Upper lobe of left lung (tissue), 4 donors: ENCODE results near the gene GADL1.

Source experiments
- EP300 ChIP-seq, 4 donors: sonication (generic); formaldehyde crosslinking; IDR thresholded peaks; one replicate each; pipeline ENCODE4 v1.5.1; 2017; ENCODE audit warnings: antibody characterized with exemption in 4 of 4, control low read depth in 2 of 4
- POLR2A ChIP-seq, 4 donors: fragments of 450-650 bp; IDR thresholded peaks; one replicate each; pipeline ENCODE4 v1.5.1; 2016 to 2017; ENCODE audit warnings: antibody characterized with exemption in 4 of 4, mild to moderate bottlenecking in 2 of 4
- POLR2AphosphoS5 ChIP-seq, 2 donors: sonication (generic); formaldehyde crosslinking; IDR thresholded peaks; one replicate each; pipeline ENCODE4 v1.5.1; 2017; ENCODE audit warnings: antibody characterized with exemption in 2 of 2
- TF ChIP-seq, protein P1 (sequence below), 6 experiments: fragments of 450-650 bp in 4 of 6; fragments of 200-600 bp in 2 of 6; sonication (generic) in 2 of 6; IDR thresholded peaks; one replicate each; pipeline ENCODE4 v1.5.1; 2016 to 2019; ENCODE audit warnings: antibody characterized with exemption in 6 of 6

DNA sequence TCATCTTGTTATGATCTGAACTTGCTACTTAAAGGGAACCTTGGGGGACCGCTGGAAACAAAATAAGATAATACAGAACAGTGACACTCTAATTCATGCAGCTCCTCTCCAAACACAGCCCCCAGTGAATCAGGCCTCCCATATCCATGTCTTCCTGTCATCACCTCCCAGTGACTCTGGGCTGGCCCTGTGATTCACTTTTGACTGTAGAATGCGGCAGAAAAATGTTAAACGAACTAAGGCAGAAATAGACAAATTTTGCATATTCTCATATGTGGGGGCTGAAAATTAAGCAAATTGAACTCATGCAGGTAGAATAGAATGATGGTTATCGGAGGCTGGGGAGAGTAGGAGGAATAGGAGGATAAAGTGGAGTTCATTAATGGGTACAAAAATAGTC lies 20.2 kb upstream of the GADL1 start:
- TF ChIP-seq, protein P1, sequence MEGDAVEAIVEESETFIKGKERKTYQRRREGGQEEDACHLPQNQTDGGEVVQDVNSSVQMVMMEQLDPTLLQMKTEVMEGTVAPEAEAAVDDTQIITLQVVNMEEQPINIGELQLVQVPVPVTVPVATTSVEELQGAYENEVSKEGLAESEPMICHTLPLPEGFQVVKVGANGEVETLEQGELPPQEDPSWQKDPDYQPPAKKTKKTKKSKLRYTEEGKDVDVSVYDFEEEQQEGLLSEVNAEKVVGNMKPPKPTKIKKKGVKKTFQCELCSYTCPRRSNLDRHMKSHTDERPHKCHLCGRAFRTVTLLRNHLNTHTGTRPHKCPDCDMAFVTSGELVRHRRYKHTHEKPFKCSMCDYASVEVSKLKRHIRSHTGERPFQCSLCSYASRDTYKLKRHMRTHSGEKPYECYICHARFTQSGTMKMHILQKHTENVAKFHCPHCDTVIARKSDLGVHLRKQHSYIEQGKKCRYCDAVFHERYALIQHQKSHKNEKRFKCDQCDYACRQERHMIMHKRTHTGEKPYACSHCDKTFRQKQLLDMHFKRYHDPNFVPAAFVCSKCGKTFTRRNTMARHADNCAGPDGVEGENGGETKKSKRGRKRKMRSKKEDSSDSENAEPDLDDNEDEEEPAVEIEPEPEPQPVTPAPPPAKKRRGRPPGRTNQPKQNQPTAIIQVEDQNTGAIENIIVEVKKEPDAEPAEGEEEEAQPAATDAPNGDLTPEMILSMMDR (IDR thresholded peaks at IDR 0.05), result no peak
- TF ChIP-seq POLR2A (IDR thresholded peaks at IDR 0.05) (no peak), POLR2AphosphoS5 (IDR thresholded peaks at IDR 0.05) (no peak), EP300 (IDR thresholded peaks at IDR 0.05) (no peak)
